HS-27A (cell line): ENCODE results near the gene REPS1.
"Not testable (repeated sequence)": the region's sequence is repeated elsewhere in the genome, so short reads cannot be mapped to it uniquely, and the experiment has no call there.

Experiments used
- DNase-seq: peaks from one replicate; pipeline ENCODE4 v3.0.0-alpha.2; 2012; ENCODE audit warnings: low read depth, missing footprints

The REPS1 gene

GRCh38 chr6:138970159-138970558 lies 17.9 kb downstream of the REPS1 start:
- DNase-seq: no peak

DNA sequence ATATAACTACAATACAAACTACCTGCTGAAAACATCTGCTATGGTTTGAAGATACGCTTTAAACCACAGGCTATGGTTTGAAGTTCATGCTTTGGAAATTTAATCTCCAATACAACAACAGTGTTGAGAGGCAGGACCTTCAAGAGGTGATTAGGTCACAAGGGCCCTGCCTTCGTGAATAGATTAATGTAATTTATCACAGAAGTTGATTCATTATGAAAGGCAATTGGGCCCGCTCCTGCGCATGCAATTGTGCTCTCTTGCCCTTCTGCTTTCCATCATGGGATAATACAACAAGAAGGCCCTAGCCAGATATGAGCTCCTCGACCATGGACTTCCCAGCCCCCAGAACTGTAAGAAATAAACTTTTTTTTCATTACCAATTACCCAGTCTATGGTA lies 21.2 kb downstream of the REPS1 start:
- DNase-seq: no peak

- no peak for DNase-seq
These were observed 22.1 kb downstream of the REPS1 start for GRCh38 chr6:138965971-138966370.

GRCh38 chr6:138965291-138965874 lies 22.7 kb downstream of the REPS1 start:
- DNase-seq: no peak

GRCh38 chr6:138964012-138964411 lies 24.0 kb downstream of the REPS1 start:
- no peak for DNase-seq

- DNase-seq: no peak
These were observed 24.5 kb downstream of the REPS1 start for GRCh38 chr6:138963531-138963930.

- DNase-seq: no peak
These were observed 24.9 kb downstream of the REPS1 start for GRCh38 chr6:138963119-138963518.

DNA sequence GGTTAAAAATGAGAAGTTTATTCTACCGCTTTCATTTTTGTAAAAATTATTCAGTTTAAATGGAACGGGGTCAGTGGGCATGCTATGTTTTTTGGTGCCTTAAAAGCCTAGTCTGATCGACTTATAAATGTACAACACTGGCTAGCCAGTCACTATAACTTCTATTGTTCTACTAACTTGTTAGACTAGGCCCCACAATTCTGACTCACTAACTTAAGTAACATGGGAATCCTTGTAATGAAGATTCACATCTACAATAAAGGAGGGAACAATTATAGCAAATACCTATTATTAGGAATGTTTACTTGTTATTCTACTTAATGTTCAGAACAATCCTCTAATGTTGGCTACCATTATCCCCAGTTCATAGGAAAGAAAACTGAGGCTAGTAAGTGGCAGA lies 28.5 kb downstream of the REPS1 start:
- no peak for DNase-seq

GRCh38 chr6:138958595-138958994 lies 29.5 kb downstream of the REPS1 start:
- no peak for DNase-seq

DNA sequence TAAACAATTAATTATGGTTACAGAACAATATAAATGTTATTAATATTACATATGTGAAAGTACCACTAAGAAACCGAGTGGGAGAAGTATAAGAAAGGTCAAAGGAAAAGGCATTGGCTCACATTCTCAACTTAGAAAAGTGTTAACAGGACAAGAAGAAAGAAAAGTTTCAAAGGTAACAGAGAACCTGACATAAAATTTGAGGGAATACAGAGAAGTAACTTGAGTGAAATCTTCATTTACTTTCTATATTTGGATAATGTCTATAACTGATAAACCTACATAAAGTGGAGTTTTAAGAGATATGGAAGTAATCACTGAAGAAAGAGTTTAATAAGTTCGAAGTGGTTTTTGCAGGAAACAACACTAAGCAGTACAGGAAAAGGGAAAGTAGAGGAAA lies 30.1 kb downstream of the REPS1 start:
- DNase-seq: no peak

- DNase-seq: no peak
These were observed 30.6 kb downstream of the REPS1 start for GRCh38 chr6:138957484-138957883.

GRCh38 chr6:138956244-138956924 lies 31.7 kb downstream of the REPS1 start:
- no peak for DNase-seq

DNA sequence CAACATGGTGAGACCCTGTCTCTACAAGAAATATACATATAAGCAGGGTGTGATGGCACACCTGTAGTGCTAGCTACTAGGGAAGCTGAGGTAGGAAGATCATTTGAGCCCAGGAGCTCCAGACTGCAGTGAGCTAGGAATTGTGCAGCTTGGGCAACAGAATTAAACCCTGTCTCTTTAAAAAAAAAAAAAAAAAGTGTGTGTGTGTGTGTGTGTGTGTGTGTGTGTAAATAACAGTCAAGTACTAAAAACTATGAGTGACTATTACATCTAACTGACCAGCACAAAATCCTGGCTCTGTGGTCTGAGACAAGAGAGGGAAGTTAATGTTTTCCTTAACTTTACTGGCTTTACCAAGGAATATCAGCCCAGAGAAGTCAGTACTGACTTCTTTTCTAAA lies 32.8 kb downstream of the REPS1 start:
- no peak for DNase-seq

DNA sequence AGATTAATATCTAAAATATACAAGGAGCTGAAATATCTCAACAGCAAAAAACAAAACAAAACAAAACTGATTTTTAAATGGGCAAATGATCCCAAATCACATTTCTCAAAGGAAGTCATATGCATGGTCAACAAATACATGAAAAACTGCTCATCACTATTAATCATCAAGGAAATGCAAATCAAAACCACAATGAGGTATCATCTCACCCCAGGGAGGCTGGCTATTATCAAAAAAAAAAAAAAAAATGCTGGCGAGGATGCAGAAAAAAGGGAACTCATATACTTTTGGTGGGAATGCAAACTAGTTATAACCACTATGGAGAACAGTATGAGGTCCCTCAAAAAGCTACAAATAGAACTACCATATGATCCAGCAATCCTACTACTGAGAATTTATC lies 34.6 kb downstream of the REPS1 start:
- no peak for DNase-seq

DNA sequence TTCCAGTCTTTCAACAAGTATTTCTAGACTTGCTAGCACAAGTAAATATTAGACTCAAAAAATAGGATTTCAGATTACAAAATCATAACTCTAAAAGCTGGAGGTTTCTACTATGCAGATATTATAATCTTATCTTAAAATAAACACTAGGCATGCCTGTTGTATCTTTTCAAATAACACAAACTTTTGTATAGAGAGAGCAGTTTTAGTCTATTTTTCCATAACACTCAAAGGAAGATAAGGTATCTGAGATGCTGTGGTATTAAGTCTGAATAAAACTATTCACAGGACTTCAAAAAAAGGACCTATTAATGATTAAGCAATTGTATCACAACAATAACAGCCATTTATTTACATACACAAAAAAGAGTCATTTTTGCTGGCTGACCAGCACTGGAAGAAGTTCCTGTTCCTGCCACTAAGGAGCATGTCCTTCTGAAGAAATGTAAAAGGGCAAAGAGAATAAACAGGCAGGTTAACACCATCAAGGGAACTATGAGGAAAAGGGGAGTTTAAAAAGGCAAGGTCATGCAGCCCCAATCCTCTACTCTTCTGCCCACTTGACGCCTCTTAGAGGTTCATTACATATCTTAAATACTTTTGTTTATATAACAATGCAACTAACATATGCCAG lies 39.4 kb downstream of the REPS1 start:
- DNase-seq: no peak

- DNase-seq: no peak
These were observed 40.0 kb downstream of the REPS1 start for GRCh38 chr6:138948004-138948403.

- DNase-seq: no peak
These were observed 42.7 kb downstream of the REPS1 start for GRCh38 chr6:138945354-138945753.

- no peak for DNase-seq
These were observed 43.6 kb downstream of the REPS1 start for GRCh38 chr6:138944412-138944811.

DNA sequence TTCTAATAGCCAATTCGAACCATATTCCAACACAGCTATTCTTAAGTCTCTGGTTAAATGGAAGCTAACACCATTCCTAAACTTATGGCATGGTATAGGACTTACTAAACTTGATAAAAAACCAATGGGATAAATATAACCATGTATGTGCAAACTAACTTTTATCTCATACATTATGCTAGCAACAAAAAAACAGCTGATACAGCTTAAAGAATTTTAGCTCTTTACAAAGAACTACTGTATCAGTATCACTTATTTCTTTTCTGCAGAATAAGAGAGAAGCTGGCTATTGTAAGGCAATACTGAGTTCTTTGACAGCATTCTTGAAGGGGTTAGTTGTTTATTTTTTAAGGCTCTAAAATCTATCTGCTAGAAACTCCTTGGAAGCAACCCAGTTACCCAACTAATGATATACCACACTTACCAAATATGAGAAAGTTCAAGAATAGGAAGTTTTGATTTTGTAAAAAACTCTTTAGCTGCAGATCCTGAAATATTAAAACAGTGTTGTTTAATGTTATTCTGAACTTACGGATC lies 44.9 kb downstream of the REPS1 start:
- DNase-seq: no peak

DNA sequence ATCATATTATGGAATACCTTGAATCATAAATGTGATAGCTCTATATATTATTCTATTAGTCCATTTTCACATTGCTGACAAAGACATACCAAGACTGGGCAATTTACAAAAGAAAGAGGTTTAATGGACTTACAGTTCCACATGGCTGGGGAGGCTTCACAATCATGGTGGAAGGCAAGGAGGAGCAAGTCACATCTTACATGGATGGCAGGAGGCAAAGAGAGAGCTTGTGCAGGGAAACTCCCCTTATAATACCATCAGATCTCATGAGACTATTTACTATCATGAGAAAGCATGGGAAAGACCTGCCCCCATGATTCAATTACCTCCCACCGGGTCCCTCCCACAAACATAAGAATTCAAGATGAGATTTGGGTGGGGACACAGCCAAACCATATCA lies 51.2 kb downstream of the REPS1 start:
- DNase-seq: not testable (repeated sequence)

GRCh38 chr6:138931660-138932059 lies 56.4 kb downstream of the REPS1 start:
- DNase-seq: no peak

DNA sequence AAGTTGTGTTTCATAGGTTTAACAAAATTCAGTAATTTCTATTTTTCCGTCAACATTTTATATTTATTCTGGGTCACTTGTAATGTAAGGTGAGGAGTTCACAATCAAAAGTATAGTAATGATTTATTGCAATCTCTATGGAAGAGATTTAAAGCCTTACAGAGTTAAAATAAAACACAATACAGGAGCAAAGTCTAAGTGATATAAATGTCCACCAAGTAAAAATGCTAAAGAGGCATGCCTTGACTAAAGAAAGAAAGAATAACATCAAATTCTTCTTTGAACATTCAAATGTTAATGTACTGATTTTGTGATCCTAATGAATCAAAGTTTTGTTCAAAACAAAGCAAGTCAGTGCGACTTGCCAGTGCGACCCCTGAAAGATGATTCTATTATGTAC lies 61.5 kb downstream of the REPS1 start:
- DNase-seq: no peak

GRCh38 chr6:138925806-138926205 lies 62.2 kb downstream of the REPS1 start:
- no peak for DNase-seq
